Hypothalamus (tissue), 51 donors: Measurements from ENCODE around the gene ASTN2.
A peak's percentile ranks its signal among the peaks of the same experiment; 100 is the strongest.

Source experiments
- DNase-seq, 51 donors: peaks; one replicate each; lab custom pipeline; 2025; lab: John Stamatoyannopoulos, UW

The ASTN2 gene

DNA sequence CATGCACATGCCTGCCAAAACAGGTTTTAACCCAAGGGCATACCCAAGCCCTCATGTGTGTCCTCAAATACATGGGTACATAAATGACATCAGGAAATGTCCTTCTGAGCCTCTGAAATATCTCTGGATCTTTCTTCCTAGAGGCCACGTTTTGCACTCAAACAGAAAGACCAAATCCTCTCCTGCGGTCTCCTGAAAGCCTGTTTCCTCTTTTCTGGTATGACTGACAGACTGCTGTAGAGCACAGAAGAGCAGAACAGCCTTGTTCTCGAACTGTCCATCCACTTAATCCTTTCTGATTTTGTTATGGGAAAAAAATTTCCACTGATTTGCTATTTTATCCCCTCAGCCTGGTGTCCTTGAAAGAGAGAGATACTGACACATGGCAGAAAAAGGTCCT lies 107.2 kb downstream of the ASTN2 start:
- no peak for DNase-seq

DNA sequence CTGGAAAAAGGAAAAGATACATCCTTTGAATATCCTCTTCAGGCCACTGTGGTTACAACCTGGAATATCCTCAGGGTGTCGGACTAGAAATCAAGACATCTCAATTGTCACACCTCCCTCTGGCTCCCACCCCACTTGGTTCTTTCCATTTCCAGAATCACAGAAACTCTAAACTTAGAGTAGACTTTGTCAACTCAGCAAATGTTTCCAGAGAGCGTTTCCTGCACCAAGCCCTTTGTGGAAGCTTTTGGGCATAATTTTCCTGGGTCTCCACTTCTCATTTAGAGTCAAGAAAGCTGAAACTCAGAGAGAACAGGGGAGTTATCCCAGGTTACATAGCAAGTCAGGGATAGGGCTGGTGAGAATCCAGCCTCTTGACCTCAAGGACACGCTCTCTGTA lies 108.8 kb downstream of the ASTN2 start:
- no peak for DNase-seq

- no peak for DNase-seq
Observed at GRCh38 chr9:117305454-117305853, 109.4 kb downstream of the ASTN2 start.

- DNase-seq, result no peak
Observed at GRCh38 chr9:117304549-117304948, 110.3 kb downstream of the ASTN2 start.

- no peak for DNase-seq
Observed at GRCh38 chr9:117303643-117304230, 111.1 kb downstream of the ASTN2 start.

GRCh38 chr9:117302487-117302886 lies 112.4 kb downstream of the ASTN2 start:
- no peak for DNase-seq

DNA sequence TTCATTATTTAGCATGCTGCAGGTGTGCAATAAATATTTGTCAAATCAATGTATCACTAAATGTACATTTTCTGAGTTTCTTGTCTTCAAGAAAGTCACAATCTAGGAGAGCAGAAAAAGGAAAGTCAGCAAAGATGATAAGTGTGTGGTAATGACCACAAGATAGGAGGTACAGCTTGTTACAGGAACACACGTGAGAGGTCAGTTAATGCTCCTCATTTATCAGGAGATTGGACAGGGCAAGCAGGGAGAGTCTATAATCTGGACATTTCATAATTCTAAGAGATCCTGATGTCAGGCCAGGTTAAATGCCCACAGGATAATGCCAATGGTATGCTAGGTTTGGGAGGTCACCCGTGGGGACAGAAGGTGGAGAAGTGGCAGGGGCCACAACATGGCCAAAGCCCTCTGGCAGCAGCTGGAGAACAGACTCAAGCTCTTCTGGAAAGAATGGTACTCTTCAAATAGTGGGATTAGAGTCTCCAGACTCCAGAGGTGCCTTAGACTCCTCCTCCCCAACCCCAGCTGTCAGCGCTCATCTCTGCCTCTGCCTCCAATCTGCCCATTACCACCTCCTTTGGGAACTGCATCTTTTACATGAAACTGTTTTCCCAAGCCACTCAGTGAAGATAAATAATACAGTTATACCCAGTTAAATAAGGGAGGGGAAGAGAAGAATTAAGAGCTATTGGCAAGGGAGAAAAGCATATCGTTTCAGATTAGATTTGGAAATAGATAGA lies 114.3 kb downstream of the ASTN2 start:
- no peak for DNase-seq

DNA sequence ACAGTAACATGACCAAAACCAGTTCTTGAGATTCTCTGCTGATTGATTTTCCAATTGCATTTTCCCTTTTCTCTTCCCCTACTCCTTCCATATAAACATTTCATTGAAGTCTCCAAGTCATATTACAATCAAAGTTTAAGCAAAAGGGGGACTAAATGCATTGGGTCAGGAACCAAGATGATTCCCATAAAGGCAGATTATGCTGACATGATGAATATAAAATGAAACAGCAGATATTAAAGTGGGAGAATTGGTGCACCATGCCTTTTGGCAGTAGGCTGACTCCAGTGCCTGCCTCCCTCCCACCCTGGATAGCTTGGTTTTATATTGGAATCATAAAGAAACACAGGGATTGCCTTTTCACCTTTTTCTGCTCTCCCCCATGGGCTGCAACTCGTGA lies 118.4 kb downstream of the ASTN2 start:
- no peak for DNase-seq

DNA sequence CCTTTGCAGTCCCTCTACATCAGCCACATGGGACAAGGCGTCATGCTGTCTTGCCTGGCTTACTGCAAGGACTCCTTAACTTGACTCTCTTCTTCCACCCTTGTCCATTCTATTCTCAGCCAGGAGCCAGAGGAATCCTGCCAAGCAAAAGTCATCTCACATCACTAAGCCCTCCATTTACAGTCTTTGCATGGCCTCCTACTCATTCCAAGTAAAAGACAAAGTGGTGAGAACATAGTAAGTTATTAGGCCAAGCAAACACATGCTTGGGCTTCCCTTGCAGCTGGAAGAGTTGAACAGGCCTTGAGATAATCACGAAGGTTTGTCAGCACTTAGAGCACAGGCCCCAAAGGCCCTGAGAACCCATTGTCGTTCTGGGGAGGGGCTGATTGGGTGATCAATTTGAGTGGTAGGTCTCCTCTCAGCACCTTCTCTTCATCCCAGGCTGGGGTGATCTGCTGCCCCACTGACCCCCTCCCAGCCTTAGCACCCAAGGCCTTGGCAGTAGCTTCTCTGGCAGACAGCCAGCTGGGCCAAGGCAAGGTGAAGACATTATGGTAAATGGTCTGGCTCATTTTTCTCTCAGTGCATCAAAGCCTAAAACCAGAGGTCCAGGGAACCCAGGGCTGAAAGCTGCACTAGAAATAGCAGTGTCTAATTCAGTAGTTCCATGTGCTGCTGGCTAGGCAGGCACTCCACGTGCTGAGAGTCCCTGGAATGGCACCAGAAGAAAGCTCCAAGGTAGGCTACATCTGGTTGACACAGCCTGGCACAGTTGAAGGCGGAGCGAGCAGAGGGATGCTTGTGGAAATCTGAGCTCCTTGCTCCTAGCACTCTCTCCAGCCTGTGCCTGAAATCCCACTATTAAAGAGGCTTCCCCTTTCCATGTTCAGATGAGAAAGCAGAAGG lies 121.4 kb downstream of the ASTN2 start:
- no peak for DNase-seq

DNA sequence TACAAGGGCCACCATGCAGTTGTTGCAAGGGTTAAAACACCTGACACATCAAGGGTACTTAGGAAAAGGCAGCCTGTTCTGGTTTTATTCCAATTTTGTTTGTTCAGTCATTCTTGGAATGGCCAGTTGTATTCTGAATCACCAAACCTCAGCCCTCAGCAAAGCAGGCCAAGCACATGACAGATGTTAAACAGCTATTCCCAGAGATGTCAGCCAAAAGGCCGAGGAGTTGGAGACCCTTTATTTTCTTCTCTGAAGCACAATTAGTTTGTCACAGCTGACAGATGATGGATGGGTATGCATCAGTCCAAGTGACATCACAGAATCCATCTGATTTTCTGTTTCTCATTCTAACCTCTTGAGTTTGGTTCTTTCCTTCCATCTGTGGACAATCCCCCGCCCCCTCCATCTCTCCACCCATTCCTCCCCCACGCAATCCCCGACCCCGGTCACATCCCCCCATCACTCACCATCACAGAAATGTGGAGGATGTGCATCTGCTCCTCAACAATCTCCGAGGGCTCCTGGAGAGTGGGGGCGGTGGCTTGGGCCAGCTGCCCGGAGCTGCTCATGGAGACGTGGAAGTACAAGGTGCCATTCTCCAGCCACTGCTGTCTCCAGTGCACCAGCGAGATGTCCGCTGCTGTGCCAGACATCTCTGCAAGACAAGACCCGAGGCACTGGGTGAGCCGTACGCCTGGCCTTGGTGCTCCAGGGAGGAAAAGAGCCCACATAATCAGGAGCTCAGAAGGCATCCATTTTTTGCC lies 123.8 kb downstream of the ASTN2 start:
- DNase-seq, result no peak

- DNase-seq, result no peak
Observed at GRCh38 chr9:117290306-117290840, 124.5 kb downstream of the ASTN2 start.

DNA sequence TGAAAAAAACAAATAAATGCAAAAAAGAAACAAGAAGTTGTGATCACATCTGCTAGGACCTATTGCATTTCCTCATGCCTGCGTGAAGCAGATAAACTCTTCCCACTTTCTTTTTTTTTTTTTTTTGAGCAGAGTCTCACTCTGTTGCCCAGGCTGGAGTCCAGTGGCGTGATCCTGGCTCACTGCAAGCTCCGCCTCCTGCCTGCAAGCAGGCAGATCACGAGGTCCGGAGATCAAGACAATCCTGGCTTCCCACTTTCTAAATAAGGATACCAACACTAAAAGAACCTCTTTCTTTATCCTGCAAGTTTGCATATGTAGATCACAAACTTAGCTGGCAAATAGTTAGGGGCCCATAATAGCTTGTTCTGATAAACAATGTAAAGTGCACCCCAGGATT lies 128.6 kb downstream of the ASTN2 start:
- DNase-seq, result peak in 7 of 51 donors; percentile 3 to 34 (median 6)

- DNase-seq, result no peak
Observed at GRCh38 chr9:117284414-117284813, 130.4 kb downstream of the ASTN2 start.

DNA sequence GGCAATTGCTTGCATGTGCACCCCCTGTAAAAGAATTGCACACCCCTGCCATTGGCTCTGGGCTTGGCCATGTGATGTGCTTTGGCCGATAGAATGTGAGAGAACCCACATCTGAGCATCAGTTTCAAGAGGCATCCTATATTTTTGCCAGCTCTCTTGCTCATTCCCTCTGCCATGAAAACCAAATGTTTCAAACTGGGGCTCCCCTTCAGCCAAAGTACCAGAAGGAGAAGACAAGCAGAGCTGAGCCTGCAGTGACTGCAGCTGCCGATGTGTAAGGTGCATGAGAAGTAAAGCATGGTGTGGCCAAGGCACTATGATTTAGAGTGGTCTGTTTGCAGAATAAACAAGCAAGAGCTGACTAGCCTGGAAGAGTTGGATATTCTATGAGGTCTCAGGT lies 132.3 kb downstream of the ASTN2 start:
- no peak for DNase-seq

DNA sequence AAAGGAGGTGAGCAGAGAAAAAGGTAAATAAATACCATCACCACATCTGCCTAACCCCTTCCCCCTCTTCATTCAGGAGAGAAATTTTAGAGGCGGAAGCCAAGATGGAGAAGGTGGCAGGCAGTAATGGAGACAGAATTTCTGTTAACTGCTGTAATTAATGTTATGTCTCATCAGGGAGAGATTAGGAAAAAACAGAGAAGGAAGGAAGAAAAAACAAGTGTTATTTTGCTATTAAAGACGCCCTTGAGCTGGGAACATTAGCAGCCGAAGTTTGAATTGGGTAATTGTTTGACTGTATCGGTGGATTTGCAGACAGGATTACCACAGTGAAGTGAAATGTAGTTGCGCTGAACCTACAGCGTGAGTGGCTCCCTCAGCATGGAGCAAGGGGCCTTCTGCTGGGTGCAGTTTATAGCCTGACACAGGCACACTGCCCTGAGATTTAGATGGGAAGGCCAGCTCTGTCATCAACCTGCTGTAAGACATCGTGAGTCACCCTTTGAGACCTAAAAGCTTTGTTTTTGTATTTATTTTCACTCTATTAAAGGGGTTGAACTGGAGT lies 136.3 kb downstream of the ASTN2 start:
- peak in 1 of 51 donors; percentile 8 for DNase-seq

GRCh38 chr9:117278020-117278419 lies 136.8 kb downstream of the ASTN2 start:
- DNase-seq, result no peak

GRCh38 chr9:117276444-117276843 lies 138.4 kb downstream of the ASTN2 start:
- DNase-seq, result no peak

- no peak for DNase-seq
Observed at GRCh38 chr9:117273612-117274011, 141.2 kb downstream of the ASTN2 start.

DNA sequence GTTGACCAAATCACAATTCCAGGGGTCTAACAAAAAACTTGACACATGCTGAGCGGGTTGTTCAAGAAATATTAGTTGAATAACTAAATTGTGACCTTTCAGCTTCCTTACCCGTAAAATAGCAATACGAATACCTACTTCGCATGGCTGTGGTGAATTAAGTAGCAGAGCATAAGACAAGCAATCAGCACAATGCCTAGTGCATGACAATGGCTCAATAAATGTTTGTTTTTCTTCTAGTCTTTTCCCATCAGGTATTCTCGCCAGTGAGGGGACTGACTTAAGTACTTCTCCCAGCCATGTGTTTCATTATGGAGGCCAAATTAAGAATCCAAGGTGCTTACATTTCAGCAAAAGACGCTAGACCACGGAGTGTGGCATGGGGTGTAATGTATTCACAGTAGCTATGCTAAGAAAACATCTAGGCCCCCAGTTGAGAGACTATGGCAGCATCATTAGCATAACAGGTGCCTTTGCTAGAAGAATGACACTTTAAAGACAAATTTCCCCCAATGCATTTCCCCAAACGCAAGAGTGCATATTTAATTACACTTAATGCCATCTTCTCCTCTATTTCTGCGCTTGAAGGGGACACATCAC lies 145.9 kb downstream of the ASTN2 start:
- DNase-seq, result no peak
